CD4-positive, alpha-beta memory T cell (primary cell): ENCODE data around the gene SCAI. TPM values are rescaled to one million over a fixed set of nuclear protein-coding genes. Genes with fewer than 3 reads are reported as not detected.
"Not testable (repeated sequence)": the region's sequence is repeated elsewhere in the genome, so short reads cannot be mapped to it uniquely, and the experiment has no call there.

Experiments
- CTCF ChIA-PET: fragments of 350-600 bp; sonication (Branson Sonifier 250); formaldehyde crosslinking; loops from one replicate; lab custom pipeline; 2021; ENCODE audit warnings: inconsistent platforms; ENCODE audit not compliant: partially characterized antibody; lab: Charles Lee
- POLR2A ChIA-PET: fragments of 350-600 bp; sonication (Branson Sonifier 250); formaldehyde crosslinking; loops from one replicate; lab custom pipeline; 2021; ENCODE audit not compliant: partially characterized antibody; lab: Charles Lee
- DNase-seq, 5 donors: peaks; one replicate each; pipeline versions ENCODE4 v3.0.0 to v3.0.0-alpha.2; 2020 to 2022; ENCODE audit warnings: mixed read lengths in 1 of 5
- H3K27ac ChIP-seq: one replicate; pipeline ENCODE4 v1.7.0; 2013; ENCODE audit warnings: low read depth, low read length
- H3K27me3 ChIP-seq: 2 replicates; pipeline ENCODE4 v1.7.0; 2013; ENCODE audit warnings: mild to moderate bottlenecking, low read length, moderate library complexity; ENCODE audit not compliant: insufficient read depth
- H3K36me3 ChIP-seq: 2 replicates; pipeline ENCODE4 v1.7.0; 2013; ENCODE audit warnings: mild to moderate bottlenecking, low read length, moderate library complexity; ENCODE audit not compliant: insufficient read depth
- H3K4me1 ChIP-seq: 2 replicates; pipeline ENCODE4 v1.7.0; 2013; ENCODE audit warnings: mild to moderate bottlenecking, low read length, moderate library complexity; ENCODE audit not compliant: insufficient read depth
- H3K4me3 ChIP-seq, 2 donors: one replicate each; pipeline ENCODE4 v1.7.0; 2013; ENCODE audit warnings: low read length in 2 of 2, mild to moderate bottlenecking in 1 of 2
- H3K9me3 ChIP-seq, 2 donors: one replicate each; pipeline ENCODE4 v1.7.0; 2013; ENCODE audit warnings: low read length in 2 of 2, control low read depth in 1 of 2; ENCODE audit not compliant: control insufficient read depth in 1 of 2
- H3K27ac Mint-ChIP-seq, 7 donors: one replicate each; pipeline ENCODE4 v1.8.0; 2020 to 2021; ENCODE audit warnings: mixed read lengths in 7 of 7, mild to moderate bottlenecking in 6 of 7, inconsistent platforms in 3 of 7, moderate library complexity in 3 of 7
- H3K27me3 Mint-ChIP-seq, 2 donors: one replicate each; pipeline ENCODE4 v1.8.0; 2020 to 2021; ENCODE audit warnings: mixed read lengths in 2 of 2
- H3K36me3 Mint-ChIP-seq, 2 donors: one replicate each; pipeline ENCODE4 v1.8.0; 2020 to 2021; ENCODE audit warnings: mixed read lengths in 2 of 2, inconsistent platforms in 1 of 2, mild to moderate bottlenecking in 1 of 2
- H3K4me1 Mint-ChIP-seq, 4 donors: one replicate each; pipeline ENCODE4 v1.8.0; 2020 to 2021; ENCODE audit warnings: mixed read lengths in 4 of 4, mild to moderate bottlenecking in 1 of 4
- H3K4me3 Mint-ChIP-seq, 8 donors: one replicate each; pipeline ENCODE4 v1.8.0; 2020 to 2021; ENCODE audit warnings: mixed read lengths in 8 of 8, mild to moderate bottlenecking in 7 of 8, moderate library complexity in 6 of 8, inconsistent platforms in 3 of 8
- H3K9me3 Mint-ChIP-seq, 8 donors: one replicate each; pipeline ENCODE4 v1.8.0; 2020 to 2021; ENCODE audit warnings: mixed read lengths in 8 of 8, mild to moderate bottlenecking in 5 of 8, inconsistent platforms in 3 of 8, moderate library complexity in 1 of 8
- intact Hi-C: fragments of 100-400 bp; cut with micrococcal nuclease; formaldehyde crosslinking; loops from one replicate; pipeline ENCODE4 v1.15.1; 2023
- polyA plus RNA-seq, 2 donors: library from polyadenylated mRNA; unstranded; fragments of 300-500 nt; fragmentation: Illumina TruSeq; gene quantifications; one replicate each; pipeline ENCODE4 v1.2.3, GENCODE V29; 2021
- total RNA-seq, 2 experiments: library from RNA; stranded (reverse); gene quantifications; one replicate each; pipeline ENCODE4 v1.2.3, GENCODE V29; 2021

The SCAI gene
- total and polyA plus RNA-seq, 4 experiments from 2014 or later: 0.23 to 15.5 (median 8.5) TPM

GRCh38 chr9:125108541-125108940 lies 34.8 kb downstream of the SCAI start:
- intact Hi-C loops, H3K9me3 ChIP-seq, H3K27ac Mint-ChIP-seq, H3K4me3 ChIP-seq, CTCF ChIA-PET, H3K27me3 ChIP-seq, H3K4me3 Mint-ChIP-seq, H3K4me1 Mint-ChIP-seq, H3K4me1 ChIP-seq, H3K27me3 Mint-ChIP-seq, POLR2A ChIA-PET, DNase-seq, H3K27ac ChIP-seq, H3K36me3 ChIP-seq: not testable (repeated sequence)
- Mint-ChIP-seq H3K9me3 (peaks cover 0 to 22% (median 8%) of the 10 kb centered on the region in 8 donors), H3K36me3 (peaks cover 13 to 19% of the 10 kb centered on the region in 2 donors)

GRCh38 chr9:125106285-125106893 lies 36.9 kb downstream of the SCAI start:
- CTCF ChIA-PET: interaction anchor here (0.6 kb wide), 1 partner anchor 8 kb away, joined by 3 read pairs; no protein-coding TSS in a partner anchor
- Histone ChIP-seq H3K4me3 (no peak overlapping the region), H3K36me3 (no peaks in the 10 kb centered on the region), H3K27ac (no peak overlapping the region), H3K4me1 (no peaks in the 10 kb centered on the region), H3K27me3 (no peaks in the 10 kb centered on the region), H3K9me3 (no peaks in the 10 kb centered on the region)
- DNase-seq: no peak
- H3K4me1 Mint-ChIP-seq: peaks cover 0 to 2% (median under 1%) of the 10 kb centered on the region in 4 donors
- intact Hi-C loops: no loop called here
- no peaks in the 10 kb centered on the region for H3K27me3 Mint-ChIP-seq
- POLR2A ChIA-PET: no interaction called here
- no peak overlapping the region for H3K4me3 Mint-ChIP-seq
- no peak overlapping the region for H3K27ac Mint-ChIP-seq
- peaks cover 0 to under 1% of the 10 kb centered on the region in 2 donors for H3K36me3 Mint-ChIP-seq
- peaks cover 0 to 4% (median 0%) of the 10 kb centered on the region in 8 donors for H3K9me3 Mint-ChIP-seq

- no peak overlapping the region for H3K27ac ChIP-seq
- H3K36me3 ChIP-seq: no peaks in the 10 kb centered on the region
- no peaks in the 10 kb centered on the region for H3K9me3 ChIP-seq
- intact Hi-C loops: no loop called here
- no peak for DNase-seq
- ChIA-PET POLR2A (no interaction called here), CTCF (no interaction called here)
- H3K4me1 Mint-ChIP-seq: peaks cover 0 to 2% (median under 1%) of the 10 kb centered on the region in 4 donors
- peak overlapping the region in 1 of 7 donors; percentile 3 for H3K27ac Mint-ChIP-seq
- H3K9me3 Mint-ChIP-seq: no peaks in the 10 kb centered on the region
- no peaks in the 10 kb centered on the region for H3K4me1 ChIP-seq
- H3K4me3 Mint-ChIP-seq: no peak overlapping the region
- peaks cover 0 to 4% of the 10 kb centered on the region in 2 donors for H3K36me3 Mint-ChIP-seq
- H3K4me3 ChIP-seq: no peak overlapping the region
- no peaks in the 10 kb centered on the region for H3K27me3 ChIP-seq
- H3K27me3 Mint-ChIP-seq: no peaks in the 10 kb centered on the region
Observed at GRCh38 chr9:125103770-125104460, 39.4 kb downstream of the SCAI start.

GRCh38 chr9:125103021-125103420 lies 40.3 kb downstream of the SCAI start:
- DNase-seq: no peak
- peaks cover 0 to 4% of the 10 kb centered on the region in 2 donors for H3K36me3 Mint-ChIP-seq
- peaks cover 0 to 2% (median under 1%) of the 10 kb centered on the region in 4 donors for H3K4me1 Mint-ChIP-seq
- H3K4me3 Mint-ChIP-seq: no peak overlapping the region
- ChIA-PET CTCF (no interaction called here), POLR2A (no interaction called here)
- no peak overlapping the region for H3K27ac Mint-ChIP-seq
- Histone ChIP-seq H3K9me3 (no peaks in the 10 kb centered on the region), H3K4me1 (no peaks in the 10 kb centered on the region), H3K27ac (no peak overlapping the region), H3K27me3 (no peaks in the 10 kb centered on the region), H3K36me3 (no peaks in the 10 kb centered on the region), H3K4me3 (no peak overlapping the region)
- intact Hi-C loops: no loop called here
- no peaks in the 10 kb centered on the region for H3K9me3 Mint-ChIP-seq
- H3K27me3 Mint-ChIP-seq: no peaks in the 10 kb centered on the region

GRCh38 chr9:125100822-125101221 lies 42.5 kb downstream of the SCAI start:
- Mint-ChIP-seq H3K9me3 (peaks cover 0 to 3% (median 2%) of the 10 kb centered on the region in 8 donors), H3K27ac (peak overlapping the region in 1 of 7 donors; percentile 3), H3K4me3 (no peak overlapping the region), H3K4me1 (peaks cover 0 to 2% (median 0%) of the 10 kb centered on the region in 4 donors), H3K36me3 (peaks cover 2 to 14% of the 10 kb centered on the region in 2 donors), H3K27me3 (no peaks in the 10 kb centered on the region)
- POLR2A ChIA-PET: interaction anchor here (0.6 kb wide), 1 partner anchor 43 kb away, joined by 3 read pairs; no protein-coding TSS in a partner anchor
- Histone ChIP-seq H3K9me3 (no peaks in the 10 kb centered on the region), H3K4me1 (no peaks in the 10 kb centered on the region), H3K4me3 (no peak overlapping the region), H3K27me3 (no peaks in the 10 kb centered on the region), H3K27ac (no peak overlapping the region), H3K36me3 (no peaks in the 10 kb centered on the region)
- intact Hi-C loops: no loop called here
- no peak for DNase-seq
- CTCF ChIA-PET: interaction anchor here (1.2 kb wide), 1 partner anchor 43 kb away, joined by 3 read pairs; the partner anchor contains the start of gene SCAI

GRCh38 chr9:125099816-125100215 lies 43.5 kb downstream of the SCAI start:
- H3K9me3 ChIP-seq: no peaks in the 10 kb centered on the region
- Mint-ChIP-seq H3K36me3 (peaks cover 5 to 23% of the 10 kb centered on the region in 2 donors), H3K9me3 (peaks cover 0 to 3% (median 2%) of the 10 kb centered on the region in 8 donors), H3K4me3 (no peak overlapping the region), H3K27ac (no peak overlapping the region), H3K4me1 (peaks cover 0 to 2% (median under 1%) of the 10 kb centered on the region in 4 donors), H3K27me3 (no peaks in the 10 kb centered on the region)
- DNase-seq: no peak
- H3K27ac ChIP-seq: no peak overlapping the region
- no peaks in the 10 kb centered on the region for H3K4me1 ChIP-seq
- H3K36me3 ChIP-seq: no peaks in the 10 kb centered on the region
- POLR2A ChIA-PET: interaction anchor here (0.9 kb wide), 1 partner anchor 54 kb away, joined by 3 read pairs; no protein-coding TSS in a partner anchor
- intact Hi-C loops: no loop called here
- CTCF ChIA-PET: interaction anchor here (0.6 to 1.2 kb wide), 2 partner anchors 36 to 44 kb away, joined by 3 read pairs; partner anchors contain the start of gene SCAI
- no peak overlapping the region for H3K4me3 ChIP-seq
- no peaks in the 10 kb centered on the region for H3K27me3 ChIP-seq

GRCh38 chr9:125095821-125096443 lies 47.4 kb downstream of the SCAI start:
- Mint-ChIP-seq H3K27me3 (no peaks in the 10 kb centered on the region), H3K36me3 (peaks cover 5 to 30% of the 10 kb centered on the region in 2 donors), H3K4me1 (peaks cover 0 to 14% (median 3%) of the 10 kb centered on the region in 4 donors), H3K4me3 (no peak overlapping the region), H3K27ac (peak overlapping the region in 2 of 7 donors; percentile 9 to 56), H3K9me3 (peaks cover 0 to 3% (median 2%) of the 10 kb centered on the region in 8 donors)
- intact Hi-C loops: no loop called here
- ChIA-PET POLR2A (no interaction called here), CTCF (no interaction called here)
- H3K27me3 ChIP-seq: no peaks in the 10 kb centered on the region
- no peak overlapping the region for H3K27ac ChIP-seq
- DNase-seq: no peak
- no peak overlapping the region for H3K4me3 ChIP-seq
- H3K36me3 ChIP-seq: no peaks in the 10 kb centered on the region
- no peaks in the 10 kb centered on the region for H3K9me3 ChIP-seq
- H3K4me1 ChIP-seq: no peaks in the 10 kb centered on the region
